OCI-LY3 (cell line): ENCODE data around the gene SHANK3.

ENCODE experiments used
- CTCF ChIP-seq: fragments of 200-600, 300-600 bp; sonication (generic); IDR thresholded peaks from 2 replicates; pipeline ENCODE4 v1.5.1; 2014; ENCODE audit warnings: antibody characterized with exemption, low read length, low read depth
- EZH2phosphoT487 ChIP-seq: fragments of 200-600 bp; shearing (Covaris generic); IDR thresholded peaks from 2 replicates; pipeline ENCODE4 v1.6.1; 2018; ENCODE audit warnings: antibody characterized with exemption, mixed run types, low read depth

GRCh38 chr22:50718352-50718709 is 45.7 kb downstream of the SHANK3 start:
- no peak for TF ChIP-seq CTCF
- no peak for TF ChIP-seq EZH2phosphoT487
